Measurements from ENCODE around the gene GBE1. TPM values are rescaled to one million over a fixed set of nuclear protein-coding genes. Genes with fewer than 3 reads are reported as not detected.

Gene GBE1
- total RNA-seq, 1 experiment from 2014 or later, result 9.2 TPM

DNA sequence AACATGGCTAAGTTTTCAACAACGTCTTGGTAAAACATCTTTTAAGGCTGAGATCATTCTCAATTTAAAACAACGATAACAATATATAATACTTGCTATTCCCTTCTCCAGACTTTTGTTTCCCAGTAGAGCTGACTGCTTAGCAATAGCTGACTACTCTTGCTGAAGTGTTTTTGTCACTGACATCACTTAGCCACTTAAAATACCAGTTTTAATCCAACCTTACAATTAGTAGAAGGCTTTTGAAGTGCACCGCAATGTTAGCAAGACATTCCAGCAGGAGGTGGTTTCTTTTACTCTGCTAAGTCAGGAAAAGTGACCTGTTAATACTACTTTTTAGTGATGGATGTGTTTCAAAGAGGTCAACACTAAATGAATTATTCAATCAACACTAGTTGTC is 28.7 kb upstream of the GBE1 start:
- no peaks in the 10 kb centered on the region for H3K27me3 Mint-ChIP-seq (ENCODE audit: low read depth)
- ChIA-PET CTCF (no interaction called here), POLR2A (no interaction called here)
- H3K9me3 Mint-ChIP-seq, result no peaks in the 10 kb centered on the region
- no peak for TF ChIP-seq ZNF423 (CRISPR knock-in tag; IDR thresholded peaks at IDR 0.05)
- TF ChIP-seq TP53 (CRISPR knock-in tag; IDR thresholded peaks at IDR 0.05), result no peak
- TF ChIP-seq, protein P1, sequence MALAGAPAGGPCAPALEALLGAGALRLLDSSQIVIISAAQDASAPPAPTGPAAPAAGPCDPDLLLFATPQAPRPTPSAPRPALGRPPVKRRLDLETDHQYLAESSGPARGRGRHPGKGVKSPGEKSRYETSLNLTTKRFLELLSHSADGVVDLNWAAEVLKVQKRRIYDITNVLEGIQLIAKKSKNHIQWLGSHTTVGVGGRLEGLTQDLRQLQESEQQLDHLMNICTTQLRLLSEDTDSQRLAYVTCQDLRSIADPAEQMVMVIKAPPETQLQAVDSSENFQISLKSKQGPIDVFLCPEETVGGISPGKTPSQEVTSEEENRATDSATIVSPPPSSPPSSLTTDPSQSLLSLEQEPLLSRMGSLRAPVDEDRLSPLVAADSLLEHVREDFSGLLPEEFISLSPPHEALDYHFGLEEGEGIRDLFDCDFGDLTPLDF (CRISPR knock-in tag; IDR thresholded peaks at IDR 0.05), result no peak
- no peak for TF ChIP-seq NFYB (CRISPR knock-in tag; conservative IDR thresholded peaks at IDR 0.05; ENCODE audit: low read depth)
- TF ChIP-seq, protein P2, sequence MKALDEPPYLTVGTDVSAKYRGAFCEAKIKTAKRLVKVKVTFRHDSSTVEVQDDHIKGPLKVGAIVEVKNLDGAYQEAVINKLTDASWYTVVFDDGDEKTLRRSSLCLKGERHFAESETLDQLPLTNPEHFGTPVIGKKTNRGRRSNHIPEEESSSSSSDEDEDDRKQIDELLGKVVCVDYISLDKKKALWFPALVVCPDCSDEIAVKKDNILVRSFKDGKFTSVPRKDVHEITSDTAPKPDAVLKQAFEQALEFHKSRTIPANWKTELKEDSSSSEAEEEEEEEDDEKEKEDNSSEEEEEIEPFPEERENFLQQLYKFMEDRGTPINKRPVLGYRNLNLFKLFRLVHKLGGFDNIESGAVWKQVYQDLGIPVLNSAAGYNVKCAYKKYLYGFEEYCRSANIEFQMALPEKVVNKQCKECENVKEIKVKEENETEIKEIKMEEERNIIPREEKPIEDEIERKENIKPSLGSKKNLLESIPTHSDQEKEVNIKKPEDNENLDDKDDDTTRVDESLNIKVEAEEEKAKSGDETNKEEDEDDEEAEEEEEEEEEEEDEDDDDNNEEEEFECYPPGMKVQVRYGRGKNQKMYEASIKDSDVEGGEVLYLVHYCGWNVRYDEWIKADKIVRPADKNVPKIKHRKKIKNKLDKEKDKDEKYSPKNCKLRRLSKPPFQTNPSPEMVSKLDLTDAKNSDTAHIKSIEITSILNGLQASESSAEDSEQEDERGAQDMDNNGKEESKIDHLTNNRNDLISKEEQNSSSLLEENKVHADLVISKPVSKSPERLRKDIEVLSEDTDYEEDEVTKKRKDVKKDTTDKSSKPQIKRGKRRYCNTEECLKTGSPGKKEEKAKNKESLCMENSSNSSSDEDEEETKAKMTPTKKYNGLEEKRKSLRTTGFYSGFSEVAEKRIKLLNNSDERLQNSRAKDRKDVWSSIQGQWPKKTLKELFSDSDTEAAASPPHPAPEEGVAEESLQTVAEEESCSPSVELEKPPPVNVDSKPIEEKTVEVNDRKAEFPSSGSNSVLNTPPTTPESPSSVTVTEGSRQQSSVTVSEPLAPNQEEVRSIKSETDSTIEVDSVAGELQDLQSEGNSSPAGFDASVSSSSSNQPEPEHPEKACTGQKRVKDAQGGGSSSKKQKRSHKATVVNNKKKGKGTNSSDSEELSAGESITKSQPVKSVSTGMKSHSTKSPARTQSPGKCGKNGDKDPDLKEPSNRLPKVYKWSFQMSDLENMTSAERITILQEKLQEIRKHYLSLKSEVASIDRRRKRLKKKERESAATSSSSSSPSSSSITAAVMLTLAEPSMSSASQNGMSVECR (CRISPR knock-in tag; IDR thresholded peaks at IDR 0.05; ENCODE audit: borderline replicate concordance), result no peak
- no peak for TF ChIP-seq FOXK1 (CRISPR knock-in tag; IDR thresholded peaks at IDR 0.05)
- no peak for TF ChIP-seq ZNF396 (CRISPR knock-in tag; IDR thresholded peaks at IDR 0.05; ENCODE audit: borderline replicate concordance)
- TF ChIP-seq EMX1 (CRISPR knock-in tag; IDR thresholded peaks at IDR 0.05), result no peak
- TF ChIP-seq CREB1 (CRISPR knock-in tag; IDR thresholded peaks at IDR 0.05), result no peak
- DNase-seq (ENCODE audit: low spot score) (no peak), ATAC-seq (no peak)
- H3K4me3 Mint-ChIP-seq, result no peak overlapping the region
- H3K27ac Mint-ChIP-seq, result no peak overlapping the region
- peaks cover 4% of the 10 kb centered on the region; the same call in 1 of the 2 replicates for H3K4me1 Mint-ChIP-seq
- no peaks in the 10 kb centered on the region for H3K36me3 Mint-ChIP-seq

DNA sequence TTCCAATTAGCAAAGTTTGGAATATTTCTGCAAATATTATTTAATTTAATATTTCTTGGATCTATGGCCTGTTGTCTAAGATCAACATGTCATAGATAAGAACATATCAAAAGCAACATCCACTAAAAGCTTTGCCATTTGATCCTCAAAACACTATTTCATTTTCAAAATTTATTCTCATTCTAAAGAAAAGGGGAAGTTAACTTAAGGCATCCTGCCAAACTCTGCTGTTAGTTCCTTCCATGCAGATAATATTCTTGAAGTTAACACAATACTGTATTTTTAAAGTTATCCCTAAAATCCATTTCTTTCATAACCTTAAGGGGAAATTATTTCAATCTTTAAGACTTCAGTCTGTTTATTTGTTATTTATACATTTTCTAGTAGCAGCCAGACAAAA is 28.2 kb upstream of the GBE1 start:
- Mint-ChIP-seq H3K27ac (no peak overlapping the region), H3K9me3 (no peaks in the 10 kb centered on the region), H3K36me3 (no peaks in the 10 kb centered on the region), H3K4me1 (peaks cover 4% of the 10 kb centered on the region; the same call in 1 of the 2 replicates), H3K27me3 (ENCODE audit: low read depth) (no peaks in the 10 kb centered on the region), H3K4me3 (no peak overlapping the region)
- ChIA-PET POLR2A (no interaction called here), CTCF (no interaction called here)
- no peak for TF ChIP-seq SP1 (CRISPR knock-in tag; conservative IDR thresholded peaks at IDR 0.05)
- TF ChIP-seq, protein P3, sequence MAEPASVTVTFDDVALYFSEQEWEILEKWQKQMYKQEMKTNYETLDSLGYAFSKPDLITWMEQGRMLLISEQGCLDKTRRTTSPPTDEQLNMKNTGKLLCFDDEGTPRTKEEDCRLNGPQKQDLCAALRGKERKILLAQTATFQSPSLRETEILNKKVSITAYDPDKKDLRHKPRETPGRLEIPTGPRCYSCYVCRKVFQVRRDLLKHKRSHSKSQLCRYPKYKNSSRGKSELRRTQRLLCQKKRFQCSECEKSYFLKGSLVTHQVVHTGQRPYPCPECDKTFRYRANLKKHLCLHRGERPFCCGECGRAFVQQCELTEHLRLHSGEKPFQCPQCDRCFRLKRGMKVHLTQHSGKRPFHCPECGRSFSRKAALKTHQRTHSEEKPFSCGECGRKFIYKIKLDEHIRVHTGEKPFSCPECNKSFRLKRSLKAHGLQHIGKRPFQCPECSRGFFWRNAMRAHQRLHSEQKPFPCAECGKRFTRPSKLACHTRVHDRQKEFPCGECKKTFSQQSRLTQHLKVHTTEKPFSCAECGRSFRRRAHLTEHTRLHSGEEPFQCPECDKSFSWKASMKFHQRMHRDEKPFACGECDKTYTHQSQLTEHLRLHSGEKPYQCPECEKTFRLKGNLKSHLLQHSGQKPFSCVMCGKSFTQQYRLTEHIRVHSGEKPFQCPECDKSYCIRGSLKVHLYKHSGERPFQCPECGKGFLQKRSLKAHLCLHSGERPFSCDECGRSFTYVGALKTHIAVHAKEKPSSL (CRISPR knock-in tag; conservative IDR thresholded peaks at IDR 0.05), result no peak
- TF ChIP-seq, protein P4, sequence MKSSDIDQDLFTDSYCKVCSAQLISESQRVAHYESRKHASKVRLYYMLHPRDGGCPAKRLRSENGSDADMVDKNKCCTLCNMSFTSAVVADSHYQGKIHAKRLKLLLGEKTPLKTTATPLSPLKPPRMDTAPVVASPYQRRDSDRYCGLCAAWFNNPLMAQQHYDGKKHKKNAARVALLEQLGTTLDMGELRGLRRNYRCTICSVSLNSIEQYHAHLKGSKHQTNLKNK (CRISPR knock-in tag; IDR thresholded peaks at IDR 0.05), result no peak
- TF ChIP-seq, protein P5, sequence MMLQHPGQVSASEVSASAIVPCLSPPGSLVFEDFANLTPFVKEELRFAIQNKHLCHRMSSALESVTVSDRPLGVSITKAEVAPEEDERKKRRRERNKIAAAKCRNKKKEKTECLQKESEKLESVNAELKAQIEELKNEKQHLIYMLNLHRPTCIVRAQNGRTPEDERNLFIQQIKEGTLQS (CRISPR knock-in tag; conservative IDR thresholded peaks at IDR 0.05), result no peak
- TF ChIP-seq RELA (CRISPR knock-in tag; IDR thresholded peaks at IDR 0.05; ENCODE audit: borderline replicate concordance), result no peak
- ATAC-seq, result no peak
- no peak for DNase-seq (ENCODE audit: low spot score)

DNA sequence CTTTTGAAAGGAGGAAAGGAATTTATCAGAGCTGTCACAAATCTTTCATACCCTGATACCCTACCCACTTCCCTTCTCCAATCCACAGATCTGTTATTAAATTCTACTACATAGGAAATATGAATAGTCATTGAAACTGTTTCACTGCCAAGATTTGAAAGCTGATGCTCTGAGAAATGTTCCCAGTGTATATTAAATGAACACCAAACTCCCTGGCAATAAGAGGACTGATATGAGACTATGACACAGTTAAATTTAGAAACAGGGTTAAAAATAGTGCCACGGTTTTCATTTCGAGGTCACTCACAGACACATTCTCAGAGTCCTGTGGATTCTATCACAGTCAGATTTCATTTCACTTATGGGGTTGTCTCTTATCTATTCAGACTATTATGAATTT is 27.2 kb upstream of the GBE1 start:
- Mint-ChIP-seq H3K27ac (no peak overlapping the region), H3K9me3 (peaks cover 4% of the 10 kb centered on the region), H3K4me3 (no peak overlapping the region), H3K36me3 (no peaks in the 10 kb centered on the region), H3K27me3 (ENCODE audit: low read depth) (no peaks in the 10 kb centered on the region), H3K4me1 (peaks cover 4% of the 10 kb centered on the region; the same call in 1 of the 2 replicates)
- ChIA-PET CTCF (no interaction called here), POLR2A (no interaction called here)
- DNase-seq (ENCODE audit: low spot score) (no peak), ATAC-seq (no peak)
- TF ChIP-seq EMX1 (CRISPR knock-in tag; IDR thresholded peaks at IDR 0.05) (no peak), SMAD4 (CRISPR knock-in tag; IDR thresholded peaks at IDR 0.05) (no peak)
- TF ChIP-seq, protein P6, sequence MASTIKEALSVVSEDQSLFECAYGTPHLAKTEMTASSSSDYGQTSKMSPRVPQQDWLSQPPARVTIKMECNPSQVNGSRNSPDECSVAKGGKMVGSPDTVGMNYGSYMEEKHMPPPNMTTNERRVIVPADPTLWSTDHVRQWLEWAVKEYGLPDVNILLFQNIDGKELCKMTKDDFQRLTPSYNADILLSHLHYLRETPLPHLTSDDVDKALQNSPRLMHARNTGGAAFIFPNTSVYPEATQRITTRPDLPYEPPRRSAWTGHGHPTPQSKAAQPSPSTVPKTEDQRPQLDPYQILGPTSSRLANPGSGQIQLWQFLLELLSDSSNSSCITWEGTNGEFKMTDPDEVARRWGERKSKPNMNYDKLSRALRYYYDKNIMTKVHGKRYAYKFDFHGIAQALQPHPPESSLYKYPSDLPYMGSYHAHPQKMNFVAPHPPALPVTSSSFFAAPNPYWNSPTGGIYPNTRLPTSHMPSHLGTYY (CRISPR knock-in tag; IDR thresholded peaks at IDR 0.05), result no peak
- TF ChIP-seq, protein P7, sequence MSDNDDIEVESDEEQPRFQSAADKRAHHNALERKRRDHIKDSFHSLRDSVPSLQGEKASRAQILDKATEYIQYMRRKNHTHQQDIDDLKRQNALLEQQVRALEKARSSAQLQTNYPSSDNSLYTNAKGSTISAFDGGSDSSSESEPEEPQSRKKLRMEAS (CRISPR knock-in tag; IDR thresholded peaks at IDR 0.05), result no peak
- TF ChIP-seq, protein P8, sequence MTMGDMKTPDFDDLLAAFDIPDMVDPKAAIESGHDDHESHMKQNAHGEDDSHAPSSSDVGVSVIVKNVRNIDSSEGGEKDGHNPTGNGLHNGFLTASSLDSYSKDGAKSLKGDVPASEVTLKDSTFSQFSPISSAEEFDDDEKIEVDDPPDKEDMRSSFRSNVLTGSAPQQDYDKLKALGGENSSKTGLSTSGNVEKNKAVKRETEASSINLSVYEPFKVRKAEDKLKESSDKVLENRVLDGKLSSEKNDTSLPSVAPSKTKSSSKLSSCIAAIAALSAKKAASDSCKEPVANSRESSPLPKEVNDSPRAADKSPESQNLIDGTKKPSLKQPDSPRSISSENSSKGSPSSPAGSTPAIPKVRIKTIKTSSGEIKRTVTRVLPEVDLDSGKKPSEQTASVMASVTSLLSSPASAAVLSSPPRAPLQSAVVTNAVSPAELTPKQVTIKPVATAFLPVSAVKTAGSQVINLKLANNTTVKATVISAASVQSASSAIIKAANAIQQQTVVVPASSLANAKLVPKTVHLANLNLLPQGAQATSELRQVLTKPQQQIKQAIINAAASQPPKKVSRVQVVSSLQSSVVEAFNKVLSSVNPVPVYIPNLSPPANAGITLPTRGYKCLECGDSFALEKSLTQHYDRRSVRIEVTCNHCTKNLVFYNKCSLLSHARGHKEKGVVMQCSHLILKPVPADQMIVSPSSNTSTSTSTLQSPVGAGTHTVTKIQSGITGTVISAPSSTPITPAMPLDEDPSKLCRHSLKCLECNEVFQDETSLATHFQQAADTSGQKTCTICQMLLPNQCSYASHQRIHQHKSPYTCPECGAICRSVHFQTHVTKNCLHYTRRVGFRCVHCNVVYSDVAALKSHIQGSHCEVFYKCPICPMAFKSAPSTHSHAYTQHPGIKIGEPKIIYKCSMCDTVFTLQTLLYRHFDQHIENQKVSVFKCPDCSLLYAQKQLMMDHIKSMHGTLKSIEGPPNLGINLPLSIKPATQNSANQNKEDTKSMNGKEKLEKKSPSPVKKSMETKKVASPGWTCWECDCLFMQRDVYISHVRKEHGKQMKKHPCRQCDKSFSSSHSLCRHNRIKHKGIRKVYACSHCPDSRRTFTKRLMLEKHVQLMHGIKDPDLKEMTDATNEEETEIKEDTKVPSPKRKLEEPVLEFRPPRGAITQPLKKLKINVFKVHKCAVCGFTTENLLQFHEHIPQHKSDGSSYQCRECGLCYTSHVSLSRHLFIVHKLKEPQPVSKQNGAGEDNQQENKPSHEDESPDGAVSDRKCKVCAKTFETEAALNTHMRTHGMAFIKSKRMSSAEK (CRISPR knock-in tag; IDR thresholded peaks at IDR 0.05; ENCODE audit: borderline replicate concordance), result no peak
